Stimulated activated memory B cell treated with anti-CD40 and anti-IgM and Interleukin-4, amounts not matched to agents 10 μg/mL and 1 μg/mL and 100 μg/mL, for 72 hours (primary cell): ENCODE data around the gene TNIK.

Experiments
- ATAC-seq: fragments of 150-1000 bp; cut with Tn5 transposase; 2 replicates; pipeline ENCODE4 v1.10.0; 2021
- H3K27ac Mint-ChIP-seq: one replicate; pipeline ENCODE4 v1.8.0; 2022; ENCODE audit warnings: mild to moderate bottlenecking, mixed read lengths
- H3K27me3 Mint-ChIP-seq: one replicate; pipeline ENCODE4 v1.8.0; 2022; ENCODE audit warnings: mixed read lengths
- H3K36me3 Mint-ChIP-seq: one replicate; pipeline ENCODE4 v1.8.0; 2022; ENCODE audit warnings: mixed read lengths
- H3K4me1 Mint-ChIP-seq: one replicate; pipeline ENCODE4 v1.8.0; 2022; ENCODE audit warnings: mixed read lengths
- H3K4me3 Mint-ChIP-seq: one replicate; pipeline ENCODE4 v1.8.0; 2022; ENCODE audit warnings: mild to moderate bottlenecking, moderate library complexity, mixed read lengths
- H3K9me3 Mint-ChIP-seq: one replicate; pipeline ENCODE4 v1.8.0; 2022; ENCODE audit warnings: mixed read lengths

Gene TNIK

GRCh38 chr3:171200750-171201088 lies 259.5 kb downstream of the TNIK start:
- no peaks in the 10 kb centered on the region for H3K36me3 Mint-ChIP-seq
- no peaks in the 10 kb centered on the region for H3K4me1 Mint-ChIP-seq
- ATAC-seq = no peak
- H3K9me3 Mint-ChIP-seq = no peaks in the 10 kb centered on the region
- no peak overlapping the region for H3K4me3 Mint-ChIP-seq
- no peak overlapping the region for H3K27ac Mint-ChIP-seq
- H3K27me3 Mint-ChIP-seq = no peaks in the 10 kb centered on the region

GRCh38 chr3:171200052-171200749 lies 260.0 kb downstream of the TNIK start:
- no peak overlapping the region for H3K27ac Mint-ChIP-seq
- no peak for ATAC-seq
- H3K27me3 Mint-ChIP-seq = no peaks in the 10 kb centered on the region
- H3K9me3 Mint-ChIP-seq = no peaks in the 10 kb centered on the region
- no peak overlapping the region for H3K4me3 Mint-ChIP-seq
- no peaks in the 10 kb centered on the region for H3K36me3 Mint-ChIP-seq
- no peaks in the 10 kb centered on the region for H3K4me1 Mint-ChIP-seq

GRCh38 chr3:171199473-171199829 lies 260.8 kb downstream of the TNIK start:
- no peaks in the 10 kb centered on the region for H3K27me3 Mint-ChIP-seq
- ATAC-seq = no peak
- no peaks in the 10 kb centered on the region for H3K36me3 Mint-ChIP-seq
- no peak overlapping the region for H3K27ac Mint-ChIP-seq
- H3K4me3 Mint-ChIP-seq = no peak overlapping the region
- no peaks in the 10 kb centered on the region for H3K4me1 Mint-ChIP-seq
- no peaks in the 10 kb centered on the region for H3K9me3 Mint-ChIP-seq

- no peaks in the 10 kb centered on the region for H3K4me1 Mint-ChIP-seq
- no peaks in the 10 kb centered on the region for H3K36me3 Mint-ChIP-seq
- no peaks in the 10 kb centered on the region for H3K9me3 Mint-ChIP-seq
- no peaks in the 10 kb centered on the region for H3K27me3 Mint-ChIP-seq
- peak; percentile 20 for ATAC-seq
- H3K27ac Mint-ChIP-seq = no peak overlapping the region
- no peak overlapping the region for H3K4me3 Mint-ChIP-seq
Observed at GRCh38 chr3:171198781-171199472, 261.3 kb downstream of the TNIK start.

- no peak for ATAC-seq
- Mint-ChIP-seq H3K36me3 (no peaks in the 10 kb centered on the region), H3K4me3 (no peak overlapping the region)
Observed at GRCh38 chr3:171195686-171196085, 264.5 kb downstream of the TNIK start.

GRCh38 chr3:171194965-171195364 lies 265.2 kb downstream of the TNIK start:
- H3K4me3 Mint-ChIP-seq = no peak overlapping the region
- H3K27ac Mint-ChIP-seq = no peak overlapping the region
- H3K36me3 Mint-ChIP-seq = no peaks in the 10 kb centered on the region
- H3K27me3 Mint-ChIP-seq = no peaks in the 10 kb centered on the region
- H3K9me3 Mint-ChIP-seq = no peaks in the 10 kb centered on the region
- H3K4me1 Mint-ChIP-seq = no peaks in the 10 kb centered on the region
- no peak for ATAC-seq

More at GRCh38 chr3:171195686-171196085, 264.5 kb downstream of the TNIK start:
- Mint-ChIP-seq H3K9me3 (no peaks in the 10 kb centered on the region), H3K27me3 (no peaks in the 10 kb centered on the region), H3K27ac (no peak overlapping the region), H3K4me1 (no peaks in the 10 kb centered on the region)

GRCh38 chr3:171193693-171194092 lies 266.5 kb downstream of the TNIK start:
- no peak overlapping the region for H3K27ac Mint-ChIP-seq
- H3K4me3 Mint-ChIP-seq = no peak overlapping the region
- no peaks in the 10 kb centered on the region for H3K9me3 Mint-ChIP-seq
- H3K4me1 Mint-ChIP-seq = no peaks in the 10 kb centered on the region
- no peaks in the 10 kb centered on the region for H3K36me3 Mint-ChIP-seq
- no peaks in the 10 kb centered on the region for H3K27me3 Mint-ChIP-seq
- no peak for ATAC-seq

GRCh38 chr3:171192176-171192854 lies 267.9 kb downstream of the TNIK start:
- Mint-ChIP-seq H3K36me3 (no peaks in the 10 kb centered on the region), H3K27me3 (no peaks in the 10 kb centered on the region), H3K9me3 (no peaks in the 10 kb centered on the region), H3K27ac (no peak overlapping the region), H3K4me1 (no peaks in the 10 kb centered on the region), H3K4me3 (no peak overlapping the region)
- ATAC-seq = no peak

- H3K9me3 Mint-ChIP-seq = no peaks in the 10 kb centered on the region
- H3K27me3 Mint-ChIP-seq = no peaks in the 10 kb centered on the region
- no peaks in the 10 kb centered on the region for H3K4me1 Mint-ChIP-seq
- ATAC-seq = no peak
- no peak overlapping the region for H3K27ac Mint-ChIP-seq
- no peak overlapping the region for H3K4me3 Mint-ChIP-seq
- H3K36me3 Mint-ChIP-seq = no peaks in the 10 kb centered on the region
Observed at GRCh38 chr3:171190668-171191067, 269.5 kb downstream of the TNIK start.

- no peak overlapping the region for H3K4me3 Mint-ChIP-seq
- H3K27ac Mint-ChIP-seq = no peak overlapping the region
- H3K27me3 Mint-ChIP-seq = no peaks in the 10 kb centered on the region
- H3K36me3 Mint-ChIP-seq = no peaks in the 10 kb centered on the region
- no peaks in the 10 kb centered on the region for H3K9me3 Mint-ChIP-seq
- ATAC-seq = no peak
- H3K4me1 Mint-ChIP-seq = no peaks in the 10 kb centered on the region
Observed at GRCh38 chr3:171189394-171190080, 270.7 kb downstream of the TNIK start.

GRCh38 chr3:171187706-171188290 lies 272.4 kb downstream of the TNIK start:
- Mint-ChIP-seq H3K9me3 (no peaks in the 10 kb centered on the region), H3K36me3 (no peaks in the 10 kb centered on the region), H3K27ac (no peak overlapping the region), H3K27me3 (no peaks in the 10 kb centered on the region), H3K4me1 (no peaks in the 10 kb centered on the region), H3K4me3 (no peak overlapping the region)
- ATAC-seq = no peak

- H3K4me1 Mint-ChIP-seq = no peaks in the 10 kb centered on the region
- no peaks in the 10 kb centered on the region for H3K36me3 Mint-ChIP-seq
- ATAC-seq = no peak
- H3K27me3 Mint-ChIP-seq = no peaks in the 10 kb centered on the region
- no peak overlapping the region for H3K4me3 Mint-ChIP-seq
- no peak overlapping the region for H3K27ac Mint-ChIP-seq
- H3K9me3 Mint-ChIP-seq = no peaks in the 10 kb centered on the region
Observed at GRCh38 chr3:171186817-171187500, 273.2 kb downstream of the TNIK start.

- Mint-ChIP-seq H3K4me1 (no peaks in the 10 kb centered on the region), H3K36me3 (no peaks in the 10 kb centered on the region), H3K27ac (no peak overlapping the region), H3K9me3 (no peaks in the 10 kb centered on the region), H3K4me3 (no peak overlapping the region), H3K27me3 (no peaks in the 10 kb centered on the region)
- ATAC-seq = no peak
Observed at GRCh38 chr3:171186383-171186782, 273.8 kb downstream of the TNIK start.

- no peak overlapping the region for H3K27ac Mint-ChIP-seq
- H3K27me3 Mint-ChIP-seq = no peaks in the 10 kb centered on the region
- H3K9me3 Mint-ChIP-seq = no peaks in the 10 kb centered on the region
- H3K4me3 Mint-ChIP-seq = no peak overlapping the region
- ATAC-seq = no peak
- no peaks in the 10 kb centered on the region for H3K4me1 Mint-ChIP-seq
- H3K36me3 Mint-ChIP-seq = no peaks in the 10 kb centered on the region
Observed at GRCh38 chr3:171185959-171186358, 274.2 kb downstream of the TNIK start.

GRCh38 chr3:171184372-171184771 lies 275.8 kb downstream of the TNIK start:
- Mint-ChIP-seq H3K9me3 (no peaks in the 10 kb centered on the region), H3K27me3 (no peaks in the 10 kb centered on the region), H3K4me1 (no peaks in the 10 kb centered on the region), H3K27ac (no peak overlapping the region), H3K4me3 (no peak overlapping the region), H3K36me3 (no peaks in the 10 kb centered on the region)
- no peak for ATAC-seq
